Pancreas (tissue), 10 donors: ENCODE data around the gene SARS2. TPM values are rescaled to one million over a fixed set of nuclear protein-coding genes. Genes with fewer than 3 reads are reported as not detected.
"Not testable (repeated sequence)": the region's sequence is repeated elsewhere in the genome, so short reads cannot be mapped to it uniquely, and the experiment has no call there.

Source experiments
- ATAC-seq, 4 donors: fragments of 200-7000 bp; cut with Tn5 transposase; one replicate each; pipeline versions ENCODE4 v1.8.0 to v1.9.1; 2020; ENCODE audit warnings: mild to moderate bottlenecking in 4 of 4, moderate library complexity in 4 of 4
- DNase-seq, 6 donors: peaks; one replicate each; pipeline ENCODE4 v3.0.0-alpha.2; 2020
- FAIRE-seq: peaks from 2 replicates; lab custom pipeline; 2012; peaks lifted over from hg19 to GRCh38; lab: Jason Lieb, UNC
- H3K27ac ChIP-seq, 4 donors: fragments of 200-600 bp; sonication (generic); 1 replicate in 3 of 4; 2 replicates in 1 of 4; pipeline versions ENCODE4 v1.5.0 to v1.8.0; 2020
- H3K27me3 ChIP-seq, 4 donors: fragments of 200-600 bp; one replicate each; pipeline ENCODE4 v1.8.0; 2021
- H3K36me3 ChIP-seq, 3 donors: fragments of 200-600 bp; sonication (generic) in 1 of 3; one replicate each; pipeline versions ENCODE4 v1.5.0 to v1.8.0; 2020 to 2021
- H3K4me1 ChIP-seq, 3 donors: fragments of 200-600 bp; one replicate each; pipeline ENCODE4 v1.8.0; 2021
- H3K4me3 ChIP-seq, 4 donors: fragments of 200-600 bp; sonication (generic) in 2 of 4; one replicate each; pipeline versions ENCODE4 v1.5.0 to v1.8.0; 2020 to 2021
- H3K9me3 ChIP-seq, 4 donors: fragments of 200-600 bp; one replicate each; pipeline ENCODE4 v1.8.0; 2021
- CTCF ChIP-seq, 4 donors: fragments of 200-600 bp; sonication (generic) in 3 of 4; IDR thresholded peaks; one replicate each; pipeline versions ENCODE4 v1.5.0 to v1.8.0; 2021; ENCODE audit warnings: antibody characterized with exemption in 4 of 4
- WGBS, 2 donors: extraction: QIAGEN DNeasy Blood & Tissue Kit; methylation state at CpG; one replicate each; pipeline ENCODE4 v1.1.7; 2013; 5-methylcytosine and 5-hydroxymethylcytosine counted together
- intact Hi-C, 3 donors: fragments of 100-400 bp; cut with DNase I; formaldehyde crosslinking; loops; one replicate each; pipeline versions ENCODE4 v1.11.1 to v1.14.2; 2022
- polyA plus RNA-seq, 2 donors: library from polyadenylated mRNA; stranded (reverse); fragments of 200-250 nt; gene quantifications; one replicate each; pipeline ENCODE4 v1.2.3, GENCODE V29; 2013
- total RNA-seq, 6 donors: library from RNA; stranded (reverse); fragmentation: NEBNext Ultra II Directional in 4 of 6; extraction: Animal tissue kit (Norgen Biotek cat#: 25700) in 4 of 6; gene quantifications; one replicate each; pipeline versions ENCODE4 v1.2.1 to v1.2.4, GENCODE V29; 2021 to 2023
- donor health status: healthy with polysubstance abuse.
- donor health status: DM: no; HTN: no; CAD: no; lungs with moderate emphysema.
- donor health status: DM: no; HTN: no; CAD: no.
- donor health status: control.
- donor health status: control.
- donor health status: Bipolar disorder and iron deficiency.
- donor health status: DM: yes; HTN: yes; CAD: no.
- donor health status: DM: no; HTN: no; CAD: no.
- donor health status: DM: no; HTN: no; CAD: no.
- donor health status: DM: yes; HTN: yes; CAD: no.

Gene SARS2
- total and polyA plus RNA-seq, 8 donors, result 8.8 to 80.6 (median 15.4) TPM

GRCh38 chr19:38942471-38943181 is 12.1 kb upstream of the SARS2 start:
- ATAC-seq, result no peak
- H3K36me3 ChIP-seq, result no peaks in the 10 kb centered on the region

GRCh38 chr19:38941979-38942378 is 11.4 kb upstream of the SARS2 start:
- no peak for ATAC-seq
- intact Hi-C loops, result no loop called here
- Histone ChIP-seq H3K4me1 (no peaks in the 10 kb centered on the region), H3K4me3 (no peak overlapping the region), H3K9me3 (no peaks in the 10 kb centered on the region), H3K36me3 (no peaks in the 10 kb centered on the region), H3K27ac (no peak overlapping the region), H3K27me3 (no peaks in the 10 kb centered on the region)
- TF ChIP-seq CTCF (IDR thresholded peaks at IDR 0.05), result no peak
- 73 to 74% methylated on average over 2 of the region's 2 CpGs for WGBS, 2 donors
- no peak for FAIRE-seq
- DNase-seq, result no peak

More at GRCh38 chr19:38942471-38943181, 12.1 kb upstream of the SARS2 start:
- Histone ChIP-seq H3K4me3 (no peak overlapping the region), H3K9me3 (no peaks in the 10 kb centered on the region), H3K27ac (no peak overlapping the region), H3K27me3 (no peaks in the 10 kb centered on the region), H3K4me1 (no peaks in the 10 kb centered on the region)
- 80 to 81% methylated on average over 20 of the region's 20 CpGs for WGBS, 2 donors
- intact Hi-C loops, result no loop called here
- TF ChIP-seq CTCF (IDR thresholded peaks at IDR 0.05), result no peak
- FAIRE-seq (no peak), DNase-seq (no peak)

GRCh38 chr19:38941466-38941865 is 10.9 kb upstream of the SARS2 start:
- intact Hi-C loops, H3K27ac ChIP-seq, H3K9me3 ChIP-seq, ATAC-seq, H3K4me3 ChIP-seq, FAIRE-seq, H3K36me3 ChIP-seq, H3K27me3 ChIP-seq, H3K4me1 ChIP-seq: not testable (repeated sequence)
- peak in 1 of 6 donors; percentile 2 for DNase-seq
- 80 to 88% methylated on average over 5 of the region's 5 CpGs for WGBS, 2 donors

GRCh38 chr19:38939957-38940356 is 9.4 kb upstream of the SARS2 start:
- FAIRE-seq (no peak), DNase-seq (no peak), ATAC-seq (no peak)
- no peaks in the 10 kb centered on the region for H3K4me1 ChIP-seq
- no peak overlapping the region for H3K4me3 ChIP-seq
- no peaks in the 10 kb centered on the region for H3K27me3 ChIP-seq
- no peak for TF ChIP-seq CTCF (IDR thresholded peaks at IDR 0.05)
- H3K27ac ChIP-seq, result no peak overlapping the region
- intact Hi-C loops, result no loop called here
- H3K9me3 ChIP-seq, result no peaks in the 10 kb centered on the region
- WGBS, 2 donors, result 53 to 61% methylated on average over 5 of the region's 5 CpGs
- H3K36me3 ChIP-seq, result no peaks in the 10 kb centered on the region

GRCh38 chr19:38933544-38933943 is 3.0 kb upstream of the SARS2 start:
- intact Hi-C loops, result no loop called here
- 84 to 88% methylated on average over 4 of the region's 4 CpGs for WGBS, 2 donors
- no peak overlapping the region for H3K4me3 ChIP-seq
- H3K27me3 ChIP-seq, result no peaks in the 10 kb centered on the region
- peaks cover 0 to 5% (median 0%) of the 10 kb centered on the region in 3 donors for H3K36me3 ChIP-seq
- DNase-seq (peak in 2 of 6 donors; percentile 1 to 5), FAIRE-seq (no peak), ATAC-seq (no peak)
- H3K9me3 ChIP-seq, result no peaks in the 10 kb centered on the region
- TF ChIP-seq CTCF (IDR thresholded peaks at IDR 0.05), result no peak
- peaks cover 4 to 13% (median 7%) of the 10 kb centered on the region in 3 donors for H3K4me1 ChIP-seq
- peak overlapping the region in 1 of 4 donors; percentile 54 for H3K27ac ChIP-seq
